WTC11 (cell line): Measurements from ENCODE around the gene SPATA6. TPM values are rescaled to one million over a fixed set of nuclear protein-coding genes. Genes with fewer than 3 reads are reported as not detected.

Experiments used
- ATAC-seq: fragments of 200-7000 bp; cut with Tn5 transposase; 2 replicates; pipeline ENCODE4 v1.10.0; 2021; ENCODE audit warnings: mild to moderate bottlenecking, moderate library complexity
- CTCF ChIA-PET: fragments of 300-600 bp; sonication (Branson Sonifier 250); formaldehyde crosslinking; loops from one replicate; lab custom pipeline; 2021; ENCODE audit warnings: antibody characterized with exemption; lab: Charles Lee
- POLR2A ChIA-PET: fragments of 350-600 bp; sonication (Branson Sonifier 250); formaldehyde crosslinking; loops from one replicate; lab custom pipeline; 2021; ENCODE audit warnings: antibody characterized with exemption; lab: Charles Lee
- DNase-seq: peaks from one replicate; pipeline ENCODE4 v3.0.0; 2021; ENCODE audit warnings: low spot score
- H3K27ac Mint-ChIP-seq: 2 replicates; pipeline ENCODE4 v1.8.0; 2021; ENCODE audit warnings: mixed read lengths
- H3K27me3 Mint-ChIP-seq: 2 replicates; pipeline ENCODE4 v1.8.0; 2021; ENCODE audit warnings: low read depth, mild to moderate bottlenecking, moderate library complexity, mixed read lengths
- H3K36me3 Mint-ChIP-seq: 2 replicates; pipeline ENCODE4 v1.8.0; 2021; ENCODE audit warnings: mixed read lengths
- H3K4me1 Mint-ChIP-seq: 2 replicates; pipeline ENCODE4 v1.8.0; 2022; ENCODE audit warnings: mixed read lengths
- H3K4me3 Mint-ChIP-seq: 2 replicates; pipeline ENCODE4 v1.8.0; 2021; ENCODE audit warnings: mild to moderate bottlenecking, moderate library complexity, mixed read lengths
- H3K9me3 Mint-ChIP-seq: 2 replicates; pipeline ENCODE4 v1.8.0; 2021; ENCODE audit warnings: mixed read lengths
- FOXP1 ChIP-seq: sonication (generic); formaldehyde crosslinking; IDR thresholded peaks from 2 replicates; pipeline ENCODE4 v1.8.0; 2022; ENCODE audit warnings: missing genetic modification reagents, mild to moderate bottlenecking, moderate library complexity, borderline replicate concordance
- HMGA2 ChIP-seq: fragments of 250-450 bp; sonication (Bioruptor Pico); IDR thresholded peaks from 2 replicates; pipeline ENCODE4 v1.4.0; 2021; ENCODE audit warnings: mild to moderate bottlenecking, moderate library complexity
- NFATC4 ChIP-seq: fragments of 250-450 bp; sonication (Bioruptor Pico); IDR thresholded peaks from 2 replicates; pipeline ENCODE4 v1.9.0; 2021; ENCODE audit warnings: mild to moderate bottlenecking
- NFE2L1 ChIP-seq: sonication (generic); formaldehyde crosslinking; IDR thresholded peaks from 2 replicates; pipeline ENCODE4 v1.8.1; 2023; ENCODE audit warnings: missing genetic modification reagents
- NR2C2 ChIP-seq: sonication (generic); formaldehyde crosslinking; IDR thresholded peaks from 2 replicates; pipeline ENCODE4 v1.8.0; 2022; ENCODE audit warnings: mild to moderate bottlenecking, missing genetic modification reagents
- TEAD4 ChIP-seq: sonication (generic); formaldehyde crosslinking; IDR thresholded peaks from 2 replicates; pipeline ENCODE4 v1.8.0; 2022; ENCODE audit warnings: mild to moderate bottlenecking, missing genetic modification reagents
- TP53 ChIP-seq: sonication (generic); formaldehyde crosslinking; IDR thresholded peaks from 2 replicates; pipeline ENCODE4 v1.8.1; 2023; ENCODE audit warnings: mild to moderate bottlenecking, missing genetic modification reagents
- ZNF121 ChIP-seq: sonication (generic); formaldehyde crosslinking; IDR thresholded peaks from 2 replicates; pipeline ENCODE4 v1.8.0; 2023; ENCODE audit warnings: missing genetic modification reagents
- ZNF263 ChIP-seq: sonication (generic); formaldehyde crosslinking; IDR thresholded peaks from 2 replicates; pipeline ENCODE4 v1.8.1; 2022; ENCODE audit warnings: low read depth, mild to moderate bottlenecking, moderate library complexity, missing genetic modification reagents
- ZNF671 ChIP-seq: fragments of 250-450 bp; sonication (Bioruptor Pico); IDR thresholded peaks from 2 replicates; pipeline ENCODE4 v1.8.0; 2021; ENCODE audit warnings: mild to moderate bottlenecking
- total RNA-seq: library from RNA; stranded (reverse); gene quantifications from 3 replicates; pipeline ENCODE4 v1.2.3, GENCODE V29; 2021
- TF ChIP-seq, protein P1 (sequence below): sonication (generic); formaldehyde crosslinking; IDR thresholded peaks from 2 replicates; pipeline ENCODE4 v1.8.0; 2023; ENCODE audit warnings: mild to moderate bottlenecking, missing genetic modification reagents
- TF ChIP-seq, protein P2 (sequence below): fragments of 250-450 bp; sonication (Bioruptor Pico); IDR thresholded peaks from 2 replicates; pipeline ENCODE4 v2.1.2; 2022; ENCODE audit warnings: mild to moderate bottlenecking, moderate library complexity
- TF ChIP-seq, protein P3 (sequence below): fragments of 250-450 bp; sonication (Bioruptor Pico); IDR thresholded peaks from 2 replicates; pipeline ENCODE4 v1.9.0; 2021; ENCODE audit warnings: mild to moderate bottlenecking, borderline replicate concordance
- TF ChIP-seq, protein P4 (sequence below): fragments of 250-450 bp; sonication (Bioruptor Pico); IDR thresholded peaks from 2 replicates; pipeline ENCODE4 v1.9.0; 2021; ENCODE audit warnings: mild to moderate bottlenecking
- TF ChIP-seq, protein P5 (sequence below): sonication (generic); formaldehyde crosslinking; IDR thresholded peaks from 2 replicates; pipeline ENCODE4 v1.8.1; 2022; ENCODE audit warnings: mild to moderate bottlenecking, moderate library complexity, missing genetic modification reagents
- TF ChIP-seq, protein P6 (sequence below): fragments of 250-450 bp; sonication (Bioruptor Pico); IDR thresholded peaks from 2 replicates; pipeline ENCODE4 v1.8.0; 2021; ENCODE audit warnings: mild to moderate bottlenecking
- TF ChIP-seq, protein P7 (sequence below): sonication (generic); formaldehyde crosslinking; IDR thresholded peaks from 2 replicates; pipeline ENCODE4 v1.8.1; 2023; ENCODE audit warnings: mild to moderate bottlenecking, moderate library complexity, missing genetic modification reagents

The SPATA6 gene
- total RNA-seq, 1 experiment from 2014 or later = 17.7 TPM

DNA sequence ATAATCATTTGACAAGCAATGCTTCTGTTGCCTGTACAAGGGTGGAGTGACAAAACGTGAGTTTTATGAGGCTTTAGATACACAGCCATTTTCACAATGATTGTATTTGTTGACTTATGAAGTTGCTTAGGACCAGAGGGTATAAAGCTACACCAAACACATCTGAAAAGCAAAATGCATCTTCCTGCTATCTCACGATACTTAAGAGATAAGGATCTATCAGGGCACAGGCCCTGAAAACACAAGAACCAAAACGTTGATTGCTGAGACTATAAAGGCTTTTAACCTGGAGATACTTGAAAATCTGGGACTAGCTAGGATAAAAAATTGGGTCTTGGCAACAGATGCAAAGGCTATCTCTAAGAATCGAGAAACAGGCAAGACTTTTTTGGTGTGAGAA lies 133.7 kb downstream of the SPATA6 start:
- ChIA-PET CTCF (no interaction called here), POLR2A (no interaction called here)
- Mint-ChIP-seq H3K27me3 (no peaks in the 10 kb centered on the region), H3K4me1 (no peaks in the 10 kb centered on the region), H3K36me3 (peaks cover 15% of the 10 kb centered on the region), H3K4me3 (no peak overlapping the region), H3K27ac (no peak overlapping the region), H3K9me3 (peaks cover 36% of the 10 kb centered on the region)
- DNase-seq (no peak), ATAC-seq (no peak)
- TF ChIP-seq NFE2L1 (CRISPR knock-in tag) = no peak
- TF ChIP-seq, protein P1, sequence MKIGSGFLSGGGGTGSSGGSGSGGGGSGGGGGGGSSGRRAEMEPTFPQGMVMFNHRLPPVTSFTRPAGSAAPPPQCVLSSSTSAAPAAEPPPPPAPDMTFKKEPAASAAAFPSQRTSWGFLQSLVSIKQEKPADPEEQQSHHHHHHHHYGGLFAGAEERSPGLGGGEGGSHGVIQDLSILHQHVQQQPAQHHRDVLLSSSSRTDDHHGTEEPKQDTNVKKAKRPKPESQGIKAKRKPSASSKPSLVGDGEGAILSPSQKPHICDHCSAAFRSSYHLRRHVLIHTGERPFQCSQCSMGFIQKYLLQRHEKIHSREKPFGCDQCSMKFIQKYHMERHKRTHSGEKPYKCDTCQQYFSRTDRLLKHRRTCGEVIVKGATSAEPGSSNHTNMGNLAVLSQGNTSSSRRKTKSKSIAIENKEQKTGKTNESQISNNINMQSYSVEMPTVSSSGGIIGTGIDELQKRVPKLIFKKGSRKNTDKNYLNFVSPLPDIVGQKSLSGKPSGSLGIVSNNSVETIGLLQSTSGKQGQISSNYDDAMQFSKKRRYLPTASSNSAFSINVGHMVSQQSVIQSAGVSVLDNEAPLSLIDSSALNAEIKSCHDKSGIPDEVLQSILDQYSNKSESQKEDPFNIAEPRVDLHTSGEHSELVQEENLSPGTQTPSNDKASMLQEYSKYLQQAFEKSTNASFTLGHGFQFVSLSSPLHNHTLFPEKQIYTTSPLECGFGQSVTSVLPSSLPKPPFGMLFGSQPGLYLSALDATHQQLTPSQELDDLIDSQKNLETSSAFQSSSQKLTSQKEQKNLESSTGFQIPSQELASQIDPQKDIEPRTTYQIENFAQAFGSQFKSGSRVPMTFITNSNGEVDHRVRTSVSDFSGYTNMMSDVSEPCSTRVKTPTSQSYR (CRISPR knock-in tag) = no peak
- TF ChIP-seq, protein P2, sequence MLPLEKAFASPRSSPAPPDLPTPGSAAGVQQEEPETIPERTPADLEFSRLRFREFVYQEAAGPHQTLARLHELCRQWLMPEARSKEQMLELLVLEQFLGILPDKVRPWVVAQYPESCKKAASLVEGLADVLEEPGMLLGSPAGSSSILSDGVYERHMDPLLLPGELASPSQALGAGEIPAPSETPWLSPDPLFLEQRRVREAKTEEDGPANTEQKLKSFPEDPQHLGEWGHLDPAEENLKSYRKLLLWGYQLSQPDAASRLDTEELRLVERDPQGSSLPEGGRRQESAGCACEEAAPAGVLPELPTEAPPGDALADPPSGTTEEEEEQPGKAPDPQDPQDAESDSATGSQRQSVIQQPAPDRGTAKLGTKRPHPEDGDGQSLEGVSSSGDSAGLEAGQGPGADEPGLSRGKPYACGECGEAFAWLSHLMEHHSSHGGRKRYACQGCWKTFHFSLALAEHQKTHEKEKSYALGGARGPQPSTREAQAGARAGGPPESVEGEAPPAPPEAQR = no peak
- no peak for TF ChIP-seq TP53
- TF ChIP-seq ZNF121 = no peak
- no peak for TF ChIP-seq TEAD4 (CRISPR knock-in tag)
- TF ChIP-seq FOXP1 (CRISPR knock-in tag) = no peak
- no peak for TF ChIP-seq HMGA2
- TF ChIP-seq, protein P3, sequence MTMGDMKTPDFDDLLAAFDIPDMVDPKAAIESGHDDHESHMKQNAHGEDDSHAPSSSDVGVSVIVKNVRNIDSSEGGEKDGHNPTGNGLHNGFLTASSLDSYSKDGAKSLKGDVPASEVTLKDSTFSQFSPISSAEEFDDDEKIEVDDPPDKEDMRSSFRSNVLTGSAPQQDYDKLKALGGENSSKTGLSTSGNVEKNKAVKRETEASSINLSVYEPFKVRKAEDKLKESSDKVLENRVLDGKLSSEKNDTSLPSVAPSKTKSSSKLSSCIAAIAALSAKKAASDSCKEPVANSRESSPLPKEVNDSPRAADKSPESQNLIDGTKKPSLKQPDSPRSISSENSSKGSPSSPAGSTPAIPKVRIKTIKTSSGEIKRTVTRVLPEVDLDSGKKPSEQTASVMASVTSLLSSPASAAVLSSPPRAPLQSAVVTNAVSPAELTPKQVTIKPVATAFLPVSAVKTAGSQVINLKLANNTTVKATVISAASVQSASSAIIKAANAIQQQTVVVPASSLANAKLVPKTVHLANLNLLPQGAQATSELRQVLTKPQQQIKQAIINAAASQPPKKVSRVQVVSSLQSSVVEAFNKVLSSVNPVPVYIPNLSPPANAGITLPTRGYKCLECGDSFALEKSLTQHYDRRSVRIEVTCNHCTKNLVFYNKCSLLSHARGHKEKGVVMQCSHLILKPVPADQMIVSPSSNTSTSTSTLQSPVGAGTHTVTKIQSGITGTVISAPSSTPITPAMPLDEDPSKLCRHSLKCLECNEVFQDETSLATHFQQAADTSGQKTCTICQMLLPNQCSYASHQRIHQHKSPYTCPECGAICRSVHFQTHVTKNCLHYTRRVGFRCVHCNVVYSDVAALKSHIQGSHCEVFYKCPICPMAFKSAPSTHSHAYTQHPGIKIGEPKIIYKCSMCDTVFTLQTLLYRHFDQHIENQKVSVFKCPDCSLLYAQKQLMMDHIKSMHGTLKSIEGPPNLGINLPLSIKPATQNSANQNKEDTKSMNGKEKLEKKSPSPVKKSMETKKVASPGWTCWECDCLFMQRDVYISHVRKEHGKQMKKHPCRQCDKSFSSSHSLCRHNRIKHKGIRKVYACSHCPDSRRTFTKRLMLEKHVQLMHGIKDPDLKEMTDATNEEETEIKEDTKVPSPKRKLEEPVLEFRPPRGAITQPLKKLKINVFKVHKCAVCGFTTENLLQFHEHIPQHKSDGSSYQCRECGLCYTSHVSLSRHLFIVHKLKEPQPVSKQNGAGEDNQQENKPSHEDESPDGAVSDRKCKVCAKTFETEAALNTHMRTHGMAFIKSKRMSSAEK (CRISPR knock-in tag) = no peak
- TF ChIP-seq, protein P4, sequence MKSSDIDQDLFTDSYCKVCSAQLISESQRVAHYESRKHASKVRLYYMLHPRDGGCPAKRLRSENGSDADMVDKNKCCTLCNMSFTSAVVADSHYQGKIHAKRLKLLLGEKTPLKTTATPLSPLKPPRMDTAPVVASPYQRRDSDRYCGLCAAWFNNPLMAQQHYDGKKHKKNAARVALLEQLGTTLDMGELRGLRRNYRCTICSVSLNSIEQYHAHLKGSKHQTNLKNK (CRISPR knock-in tag) = no peak
- no peak for TF ChIP-seq ZNF671 (CRISPR knock-in tag)
- TF ChIP-seq, protein P5, sequence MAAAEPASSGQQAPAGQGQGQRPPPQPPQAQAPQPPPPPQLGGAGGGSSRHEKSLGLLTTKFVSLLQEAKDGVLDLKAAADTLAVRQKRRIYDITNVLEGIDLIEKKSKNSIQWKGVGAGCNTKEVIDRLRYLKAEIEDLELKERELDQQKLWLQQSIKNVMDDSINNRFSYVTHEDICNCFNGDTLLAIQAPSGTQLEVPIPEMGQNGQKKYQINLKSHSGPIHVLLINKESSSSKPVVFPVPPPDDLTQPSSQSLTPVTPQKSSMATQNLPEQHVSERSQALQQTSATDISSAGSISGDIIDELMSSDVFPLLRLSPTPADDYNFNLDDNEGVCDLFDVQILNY = no peak

DNA sequence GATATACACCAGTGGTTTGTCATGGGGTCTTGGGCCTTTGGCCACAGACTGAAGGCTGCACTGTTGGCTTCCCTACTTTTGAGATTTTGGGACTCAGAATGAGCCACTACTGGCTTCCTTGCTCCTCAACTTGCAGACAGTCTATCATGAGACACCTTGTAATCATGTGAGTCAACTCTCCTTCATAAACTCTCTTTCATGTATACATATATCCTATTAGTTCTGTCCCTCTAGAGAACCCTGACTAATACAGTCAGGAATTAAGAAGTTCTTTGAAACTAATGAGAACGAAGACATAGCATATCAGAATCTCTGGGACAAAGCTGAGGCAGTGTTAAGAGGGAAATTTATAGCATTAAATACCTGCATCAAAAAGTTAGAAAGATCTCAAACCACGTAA lies 138.7 kb downstream of the SPATA6 start:
- DNase-seq = no peak
- CTCF ChIA-PET = no interaction called here
- H3K36me3 Mint-ChIP-seq = peaks cover 40% of the 10 kb centered on the region
- H3K27me3 Mint-ChIP-seq = no peaks in the 10 kb centered on the region; the same call in 1 of the 2 replicates
- TF ChIP-seq NFATC4 (CRISPR knock-in tag) (no peak), NR2C2 (CRISPR knock-in tag) (no peak), ZNF263 (CRISPR knock-in tag) (no peak)
- TF ChIP-seq, protein P6, sequence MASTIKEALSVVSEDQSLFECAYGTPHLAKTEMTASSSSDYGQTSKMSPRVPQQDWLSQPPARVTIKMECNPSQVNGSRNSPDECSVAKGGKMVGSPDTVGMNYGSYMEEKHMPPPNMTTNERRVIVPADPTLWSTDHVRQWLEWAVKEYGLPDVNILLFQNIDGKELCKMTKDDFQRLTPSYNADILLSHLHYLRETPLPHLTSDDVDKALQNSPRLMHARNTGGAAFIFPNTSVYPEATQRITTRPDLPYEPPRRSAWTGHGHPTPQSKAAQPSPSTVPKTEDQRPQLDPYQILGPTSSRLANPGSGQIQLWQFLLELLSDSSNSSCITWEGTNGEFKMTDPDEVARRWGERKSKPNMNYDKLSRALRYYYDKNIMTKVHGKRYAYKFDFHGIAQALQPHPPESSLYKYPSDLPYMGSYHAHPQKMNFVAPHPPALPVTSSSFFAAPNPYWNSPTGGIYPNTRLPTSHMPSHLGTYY = no peak
- TF ChIP-seq, protein P7, sequence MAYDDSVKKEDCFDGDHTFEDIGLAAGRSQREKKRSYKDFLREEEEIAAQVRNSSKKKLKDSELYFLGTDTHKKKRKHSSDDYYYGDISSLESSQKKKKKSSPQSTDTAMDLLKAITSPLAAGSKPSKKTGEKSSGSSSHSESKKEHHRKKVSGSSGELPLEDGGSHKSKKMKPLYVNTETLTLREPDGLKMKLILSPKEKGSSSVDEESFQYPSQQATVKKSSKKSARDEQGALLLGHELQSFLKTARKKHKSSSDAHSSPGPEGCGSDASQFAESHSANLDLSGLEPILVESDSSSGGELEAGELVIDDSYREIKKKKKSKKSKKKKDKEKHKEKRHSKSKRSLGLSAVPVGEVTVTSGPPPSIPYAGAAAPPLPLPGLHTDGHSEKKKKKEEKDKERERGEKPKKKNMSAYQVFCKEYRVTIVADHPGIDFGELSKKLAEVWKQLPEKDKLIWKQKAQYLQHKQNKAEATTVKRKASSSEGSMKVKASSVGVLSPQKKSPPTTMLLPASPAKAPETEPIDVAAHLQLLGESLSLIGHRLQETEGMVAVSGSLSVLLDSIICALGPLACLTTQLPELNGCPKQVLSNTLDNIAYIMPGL = no peak
- H3K4me1 Mint-ChIP-seq = no peaks in the 10 kb centered on the region
- H3K9me3 Mint-ChIP-seq = peaks cover 57% of the 10 kb centered on the region
- H3K4me3 Mint-ChIP-seq = no peak overlapping the region
- POLR2A ChIA-PET = no interaction called here
- ATAC-seq = no peak
- no peak overlapping the region for H3K27ac Mint-ChIP-seq
